GM19240 (cell line): ENCODE data around the gene ABHD10.
A peak's percentile ranks its signal among the peaks of the same experiment; 100 is the strongest.

Experiments
- DNase-seq: peaks from one replicate; pipeline ENCODE4 v3.0.0; 2011; ENCODE audit warnings: low spot score; ENCODE audit not compliant: insufficient read length

The ABHD10 gene

DNA sequence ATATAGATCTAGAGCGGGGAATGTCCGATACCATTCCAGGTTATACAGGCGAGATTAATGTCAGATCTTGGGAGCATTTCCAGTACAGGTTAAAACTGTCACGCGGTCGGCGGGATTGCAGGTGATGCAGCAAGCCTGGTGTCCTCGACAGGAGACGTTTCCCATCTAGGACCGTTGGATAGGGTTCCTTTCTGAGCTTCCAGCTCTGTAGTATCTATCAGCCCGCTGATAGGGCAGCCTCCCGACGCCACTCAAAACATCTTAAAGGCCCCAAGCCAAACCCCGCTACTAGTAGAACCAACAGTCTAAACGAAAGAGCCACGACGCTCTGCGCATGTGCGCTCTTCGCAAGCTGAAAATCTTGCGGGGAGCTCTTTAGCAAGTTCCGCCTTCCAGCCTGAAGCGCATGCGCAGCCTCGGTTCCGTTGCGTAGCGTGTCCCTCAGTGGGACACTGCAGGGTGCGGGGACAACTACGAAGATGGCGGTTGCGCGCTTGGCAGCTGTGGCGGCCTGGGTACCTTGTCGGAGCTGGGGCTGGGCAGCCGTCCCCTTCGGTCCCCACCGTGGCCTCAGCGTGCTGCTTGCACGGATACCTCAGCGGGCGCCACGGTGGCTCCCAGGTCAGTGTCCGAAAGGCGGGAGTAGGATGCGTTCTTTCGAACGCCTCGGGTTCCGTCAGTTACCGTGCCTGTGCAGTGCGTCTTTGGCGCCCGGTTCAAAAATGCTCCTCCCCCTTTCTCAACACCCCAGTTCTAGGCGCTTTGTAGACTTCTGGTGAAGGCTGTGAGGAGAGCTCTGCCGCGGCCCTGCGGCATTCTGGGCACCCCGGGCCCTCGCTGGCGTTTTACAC lies at the start of gene ABHD10:
TSS of gene ABHD10 (plus strand) at position 444 of the 851 bp plus-strand sequence. CDS start at position 480, 36 bp downstream.
- DNase-seq, result peak; percentile 73

DNA sequence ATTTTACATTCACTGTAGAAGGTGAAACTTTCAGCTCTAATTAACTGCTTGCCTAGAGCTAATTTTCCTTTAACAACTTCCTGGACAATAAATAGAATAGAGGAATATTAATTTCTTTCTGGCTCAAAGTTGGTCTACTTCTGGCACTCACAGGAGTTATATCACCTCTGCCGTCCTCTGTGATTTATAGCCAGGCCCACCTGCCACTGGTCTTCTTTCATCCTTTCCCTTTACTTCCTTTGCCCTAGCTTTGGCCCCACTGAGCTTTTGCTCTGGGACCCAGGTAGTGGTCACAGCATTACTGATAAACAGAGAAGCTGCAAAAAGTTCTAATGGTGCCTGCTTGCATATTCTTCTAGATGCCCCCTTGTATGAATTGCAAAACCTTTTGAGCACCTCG lies 49.3 kb upstream of the ABHD10 start:
- DNase-seq, result no peak

DNA sequence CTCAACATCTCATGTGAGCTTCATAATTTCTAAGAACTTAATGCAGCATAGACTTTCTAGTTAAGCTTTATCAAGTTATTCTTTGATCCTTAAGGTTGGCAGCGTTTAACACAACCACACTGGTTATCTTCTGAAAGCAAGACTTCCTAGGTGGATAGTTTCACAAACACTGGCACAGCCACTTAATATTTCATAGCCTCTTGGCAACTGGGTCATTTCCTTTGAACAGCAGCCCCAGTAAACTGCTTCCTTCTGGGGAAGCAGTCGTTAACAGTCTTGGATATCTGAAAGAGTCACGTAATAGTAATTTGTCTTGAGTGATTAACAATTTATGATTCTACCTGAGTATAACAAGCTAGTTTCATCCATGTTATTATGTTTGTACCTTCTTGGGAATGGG lies 45.9 kb upstream of the ABHD10 start:
- no peak for DNase-seq

DNA sequence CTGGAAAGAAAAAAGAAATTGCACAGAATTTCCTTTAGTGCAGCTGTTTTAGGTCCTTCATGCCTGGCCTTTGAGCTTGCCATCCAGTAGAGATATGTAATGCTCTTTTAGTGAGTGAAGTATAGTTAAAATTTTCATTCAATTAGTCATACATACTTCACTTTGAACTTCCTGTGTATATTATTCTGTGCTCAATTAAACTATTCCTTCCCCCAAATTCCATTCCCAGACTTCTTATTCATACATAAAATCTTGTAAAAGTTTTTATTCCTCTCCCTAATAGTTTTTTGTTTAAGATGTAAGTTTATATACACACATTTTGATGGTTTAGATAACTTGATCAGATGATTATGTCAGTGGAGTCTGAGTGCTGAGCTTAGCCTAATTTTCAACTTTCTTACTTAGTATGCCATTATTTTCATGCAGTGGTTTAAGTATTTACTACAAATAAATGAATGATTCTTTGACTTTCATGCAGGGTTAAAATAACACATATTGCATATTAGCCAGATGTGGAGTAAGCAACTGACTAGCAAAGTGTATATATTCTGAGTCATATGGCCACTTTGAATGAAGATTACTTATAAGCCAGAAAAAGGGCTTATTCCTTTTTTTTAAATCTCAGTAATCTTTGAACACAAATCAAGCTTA lies 42.5 kb upstream of the ABHD10 start:
- no peak for DNase-seq

DNA sequence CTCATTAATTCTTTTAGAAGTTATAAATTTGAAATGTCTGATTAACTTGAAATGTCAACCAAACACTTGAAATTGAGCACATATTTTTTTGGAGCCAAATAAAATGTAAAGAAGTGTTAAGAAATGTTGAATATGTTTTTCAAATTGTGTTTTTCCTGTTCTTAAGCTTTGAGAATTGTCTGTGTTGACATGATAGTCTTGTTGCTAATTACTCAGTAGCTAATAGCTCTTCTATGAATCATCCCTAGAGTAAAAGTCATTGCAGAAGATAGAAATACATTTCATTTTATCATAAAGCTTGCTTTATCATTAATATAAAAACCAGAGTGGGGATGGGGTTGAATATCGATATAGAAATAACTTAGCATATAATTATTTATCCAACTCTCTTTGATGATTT lies 41.9 kb upstream of the ABHD10 start:
- no peak for DNase-seq

DNA sequence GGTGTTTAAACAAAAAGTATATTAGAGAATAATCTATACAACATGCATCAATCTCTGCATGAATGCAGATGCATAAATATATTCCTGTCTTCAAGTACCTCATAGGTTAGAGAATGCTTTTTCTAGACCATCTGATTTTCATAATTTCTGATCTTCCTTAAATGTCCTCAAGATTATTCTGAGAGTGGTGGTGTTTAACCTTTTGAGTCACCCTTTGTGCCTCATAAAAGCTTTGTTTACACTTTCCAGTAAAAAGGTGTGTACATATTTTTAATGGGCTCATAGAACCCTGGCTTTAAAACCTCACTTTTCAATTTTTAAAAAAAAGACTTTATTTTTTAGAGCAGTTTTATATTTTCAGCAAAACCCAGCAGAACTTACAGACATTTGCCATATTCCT lies 41.0 kb upstream of the ABHD10 start:
- no peak for DNase-seq

DNA sequence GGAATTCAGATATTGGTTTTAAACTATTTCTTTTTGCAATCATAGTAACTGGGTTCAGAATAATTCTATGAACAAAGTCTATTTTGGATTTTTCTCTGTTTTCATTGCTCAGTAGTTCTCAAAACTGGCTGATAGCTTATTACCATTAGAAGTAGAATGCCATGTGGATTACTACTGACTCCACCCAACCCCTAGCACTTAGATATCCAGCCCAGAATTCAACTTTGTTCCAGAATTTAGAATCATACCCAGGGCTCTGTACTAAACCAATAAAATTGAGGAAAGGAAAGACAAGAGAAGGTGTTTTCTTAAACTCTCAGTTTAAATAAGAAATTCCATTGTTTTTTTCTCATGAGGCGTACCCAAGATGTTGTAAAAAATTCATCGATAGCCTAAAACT lies 39.0 kb upstream of the ABHD10 start:
- DNase-seq, result no peak

DNA sequence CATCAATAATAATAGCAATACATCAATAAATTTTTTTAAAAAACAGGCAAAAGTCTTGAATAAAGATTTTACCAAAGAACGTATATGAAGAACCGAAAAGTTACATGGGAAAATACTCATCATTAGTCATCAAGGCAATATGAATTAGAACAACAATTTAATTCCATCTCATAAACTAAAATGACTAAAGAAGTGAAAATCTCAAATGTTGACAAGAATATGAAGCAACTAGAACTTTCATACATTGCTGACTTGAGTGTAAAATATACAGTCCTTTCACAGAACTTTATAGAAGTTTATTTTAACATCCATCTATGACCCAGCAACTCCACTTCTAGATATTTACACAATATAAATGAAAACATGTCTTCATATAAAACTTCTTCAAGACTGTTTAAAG lies 35.3 kb upstream of the ABHD10 start:
- no peak for DNase-seq

DNA sequence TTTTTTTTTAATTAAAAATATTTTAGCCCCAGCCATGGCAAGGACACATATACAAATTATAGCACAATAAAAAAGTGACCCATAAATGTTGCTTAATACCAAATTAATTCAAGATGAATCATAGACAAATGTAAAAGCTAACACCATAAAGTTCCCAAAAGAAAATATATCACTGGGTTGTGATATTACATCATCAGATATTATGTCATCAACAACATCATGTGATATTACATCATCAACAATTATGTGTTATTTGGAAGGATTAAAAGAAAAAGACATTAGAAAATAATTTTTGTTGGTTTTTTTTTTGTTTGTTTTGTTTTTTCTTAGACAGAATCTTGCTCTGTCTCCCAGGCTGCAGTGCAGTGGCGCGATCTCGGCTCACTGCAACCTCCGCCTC lies 34.5 kb upstream of the ABHD10 start:
- DNase-seq, result no peak

DNA sequence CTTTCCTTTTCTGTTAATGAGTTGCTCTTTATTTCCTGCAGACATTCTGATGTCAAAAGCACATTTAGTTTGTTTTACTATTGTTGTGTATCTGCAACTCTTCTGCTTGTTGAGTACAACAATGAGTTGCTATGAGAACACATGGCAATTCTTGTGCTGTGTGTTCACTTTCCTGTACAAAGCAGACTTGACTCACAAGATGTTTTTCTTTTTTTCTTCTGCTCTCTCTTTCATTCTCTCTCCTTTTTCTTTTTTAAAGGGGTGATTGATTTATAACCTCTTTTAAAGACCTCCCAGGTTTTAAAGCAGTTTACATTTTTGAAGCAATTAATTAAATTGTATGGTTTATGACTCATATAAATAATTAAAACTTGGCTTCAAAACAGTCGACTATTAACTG lies 31.6 kb upstream of the ABHD10 start:
- DNase-seq, result no peak

DNA sequence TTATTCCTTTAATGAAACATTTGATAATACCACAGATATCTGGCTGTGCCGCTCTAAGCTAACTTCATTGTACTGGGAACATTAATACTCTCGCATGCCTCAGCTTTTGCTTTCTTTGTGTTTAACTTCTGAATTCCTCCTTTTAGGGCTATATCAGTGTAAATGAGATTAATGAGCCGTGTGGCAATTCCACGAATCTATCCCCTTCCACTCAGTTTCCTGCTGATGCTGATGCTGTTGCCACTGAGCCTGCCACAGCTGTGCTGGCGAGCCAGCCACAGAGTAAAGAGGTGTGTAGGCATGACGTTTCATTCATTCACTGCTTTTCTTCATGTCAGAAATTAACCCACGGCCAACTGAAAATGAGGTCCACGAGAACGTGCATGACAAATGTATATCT lies 30.0 kb upstream of the ABHD10 start:
- no peak for DNase-seq

DNA sequence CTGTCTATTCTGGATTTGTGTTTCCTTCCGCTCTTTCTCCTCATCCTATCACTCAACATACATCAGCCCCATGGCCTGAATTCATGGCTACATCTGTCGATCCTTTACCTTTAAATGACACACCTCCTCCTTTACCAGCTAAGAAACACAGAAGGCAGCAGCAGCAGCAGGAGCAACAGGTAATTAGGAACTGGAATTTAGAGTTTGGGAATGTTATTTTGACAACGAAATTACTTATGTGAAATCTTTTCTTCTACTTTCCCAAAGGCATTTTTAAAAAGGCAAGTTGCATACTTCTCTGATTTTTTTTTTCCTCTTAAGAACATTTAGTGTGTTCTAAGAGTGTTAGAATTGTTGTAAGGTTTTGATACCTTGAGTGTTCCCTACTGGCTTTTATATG lies 29.1 kb upstream of the ABHD10 start:
- no peak for DNase-seq

DNA sequence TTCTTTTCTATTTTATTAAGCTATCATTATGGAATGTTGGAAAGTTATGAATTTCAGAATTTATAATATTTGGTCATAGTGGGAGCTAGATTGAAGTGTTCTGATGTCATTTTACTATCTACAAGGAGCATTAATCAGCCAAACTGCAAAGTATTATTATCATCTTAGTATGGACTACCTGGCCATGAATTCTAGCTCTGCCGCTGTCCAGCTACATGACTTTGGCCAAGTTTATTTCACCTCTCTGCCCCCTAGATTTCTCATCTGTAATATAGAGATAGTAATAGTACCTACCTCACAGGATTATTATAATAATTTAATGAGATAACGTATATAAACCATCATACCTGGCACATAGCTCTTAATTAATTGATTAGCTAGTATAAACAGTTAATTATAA lies 27.8 kb upstream of the ABHD10 start:
- DNase-seq, result no peak

DNA sequence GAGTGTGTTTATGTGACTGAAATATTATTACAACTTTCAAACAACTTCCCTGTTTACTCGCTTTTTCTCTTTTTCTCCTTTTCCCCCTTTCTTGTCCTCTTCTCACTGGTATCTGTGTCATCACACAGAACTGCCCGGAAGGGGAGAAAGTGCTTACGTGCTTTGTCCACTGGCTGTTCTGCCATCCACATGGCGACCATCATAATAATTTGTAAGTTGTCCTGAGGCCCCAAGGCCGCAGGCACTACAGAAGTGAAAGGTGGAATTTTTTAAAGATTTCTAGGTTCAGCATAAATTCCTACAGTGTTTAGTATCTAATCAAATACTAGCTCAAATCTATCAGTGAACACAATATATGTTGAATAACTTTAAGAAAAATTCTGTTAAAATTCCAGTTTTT lies 26.7 kb upstream of the ABHD10 start:
- DNase-seq, result no peak

DNA sequence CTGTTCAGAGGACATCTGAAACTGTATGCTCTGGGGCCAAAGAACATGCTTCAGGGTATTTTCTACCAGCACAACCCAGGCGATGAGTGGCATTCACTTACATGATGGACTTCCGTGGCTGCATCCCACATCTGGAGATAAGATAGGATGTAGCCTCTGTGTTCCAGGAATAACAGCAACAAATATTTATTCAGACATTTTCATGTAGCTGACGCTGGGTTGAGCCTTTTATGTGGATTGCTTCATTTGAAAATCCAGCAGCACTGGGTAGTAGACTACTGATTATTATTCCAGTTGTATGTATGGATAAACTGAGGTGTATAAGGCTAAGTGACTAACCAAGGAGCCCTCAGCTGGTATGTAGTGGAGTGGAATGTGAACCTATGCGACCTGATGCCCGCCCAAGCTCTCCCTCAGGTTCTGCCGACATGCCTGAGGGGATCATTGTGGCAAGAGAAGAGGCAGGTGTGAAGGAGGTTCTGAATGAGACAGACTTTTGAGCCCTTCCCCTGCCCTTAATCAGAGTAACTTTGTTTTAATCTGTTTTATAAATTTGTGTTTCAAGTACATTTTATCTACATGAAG lies 25.9 kb upstream of the ABHD10 start:
- DNase-seq, result no peak

DNA sequence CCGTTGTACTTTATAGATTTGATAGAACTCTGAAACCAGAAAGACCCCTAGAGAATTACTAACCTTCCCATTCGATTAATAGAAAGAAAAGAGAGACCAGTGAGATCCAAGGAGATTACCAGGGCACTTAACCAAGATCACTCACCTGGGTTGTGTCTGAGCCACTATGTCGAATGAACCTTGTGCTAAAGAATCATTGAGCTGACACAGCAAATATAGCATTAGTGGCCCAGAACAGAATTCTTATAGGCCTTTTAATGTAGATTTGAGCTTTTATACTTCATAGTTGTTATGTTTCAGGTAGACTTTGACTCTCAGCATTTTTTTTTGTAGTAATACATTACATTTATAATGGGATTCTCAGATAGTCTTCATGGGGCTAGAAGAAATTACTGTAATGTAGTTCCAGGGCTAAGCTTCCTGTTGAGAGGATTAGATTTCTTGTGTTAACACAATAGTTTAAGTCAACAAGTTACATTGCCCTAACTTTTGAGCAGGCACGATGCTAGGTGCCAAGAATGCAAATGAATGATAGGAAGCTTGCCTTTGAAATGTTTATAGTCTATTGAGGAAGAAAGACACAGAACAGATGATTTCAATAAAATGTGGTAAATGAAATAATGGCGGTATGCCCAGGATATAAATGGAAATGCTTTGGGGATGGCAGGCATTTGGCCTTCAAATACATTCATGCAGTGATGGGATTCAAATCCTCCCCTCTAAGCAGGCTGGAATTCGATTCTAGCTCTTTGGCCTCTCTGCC lies 24.4 kb upstream of the ABHD10 start:
- no peak for DNase-seq

DNA sequence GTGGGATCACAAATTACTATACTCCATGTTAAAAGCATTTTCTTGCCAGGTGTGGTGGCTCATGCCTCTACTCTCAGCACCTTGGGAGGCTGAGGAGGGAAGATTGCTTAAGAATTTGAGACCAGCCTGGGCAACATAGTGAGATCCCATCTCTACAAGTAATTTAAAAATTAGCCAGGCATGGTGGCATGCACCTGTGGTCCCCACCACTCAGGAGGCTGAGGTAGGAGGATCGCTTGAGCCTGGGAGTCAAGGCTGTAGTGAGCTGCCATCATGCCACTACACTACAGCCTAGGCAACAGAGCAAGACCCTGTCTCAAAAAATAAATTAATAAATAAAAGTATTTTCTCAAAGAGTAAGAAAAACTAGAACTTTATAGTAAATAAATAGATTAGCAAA lies 22.9 kb upstream of the ABHD10 start:
- no peak for DNase-seq

DNA sequence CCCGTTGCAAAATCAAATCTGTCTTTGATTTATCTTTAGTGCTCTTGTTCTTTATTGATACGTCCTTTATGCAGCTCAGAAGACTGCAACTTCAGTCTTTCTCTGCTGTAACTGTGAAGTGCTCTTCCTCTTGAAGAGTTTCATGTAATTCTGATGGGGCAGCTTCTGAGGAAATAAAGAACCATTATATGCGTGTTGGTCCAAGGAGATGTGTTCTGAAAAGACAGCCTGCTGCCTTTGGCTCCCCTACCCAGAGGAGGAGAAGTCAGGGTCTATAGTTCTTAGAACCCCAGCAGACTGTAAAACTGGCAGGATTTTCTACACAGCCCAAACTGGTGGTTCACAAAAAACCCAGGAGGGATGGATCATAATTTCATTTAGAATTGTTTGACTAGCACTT lies 22.4 kb upstream of the ABHD10 start:
- no peak for DNase-seq

DNA sequence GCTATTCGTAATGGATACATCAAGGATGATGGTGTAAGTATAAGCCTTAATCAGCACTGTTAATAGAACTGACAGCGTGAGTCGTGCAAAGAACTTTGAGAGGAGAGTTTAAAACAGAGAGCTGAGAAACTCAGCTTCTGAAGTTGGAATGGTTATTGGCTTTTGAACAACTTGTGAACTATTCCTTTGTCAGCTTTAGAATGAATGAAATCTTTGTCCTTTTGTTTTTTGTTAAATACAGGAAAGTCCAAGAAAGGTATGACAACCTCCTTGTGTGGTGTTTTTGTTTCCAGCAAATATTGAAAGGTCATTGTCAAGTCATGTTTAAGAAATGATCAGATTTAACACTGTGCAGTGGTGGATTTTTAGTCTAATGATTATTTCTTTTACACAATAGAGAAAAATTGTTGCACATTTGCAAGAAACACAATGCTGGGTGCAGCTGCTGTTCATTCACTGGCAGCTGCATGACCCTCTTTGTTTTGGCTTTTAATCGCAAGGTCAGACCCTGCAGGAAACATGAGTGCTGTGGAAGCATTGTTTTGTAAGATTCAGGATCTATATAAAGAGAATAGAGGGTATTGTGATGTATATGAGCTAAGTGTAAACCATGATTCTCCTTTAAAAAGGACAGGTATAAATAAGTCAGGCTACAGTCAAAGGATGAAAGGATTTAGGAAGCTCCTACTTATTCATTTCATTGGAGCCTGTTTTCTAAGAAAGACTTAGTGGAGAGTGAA lies 21.7 kb upstream of the ABHD10 start:
- no peak for DNase-seq

DNA sequence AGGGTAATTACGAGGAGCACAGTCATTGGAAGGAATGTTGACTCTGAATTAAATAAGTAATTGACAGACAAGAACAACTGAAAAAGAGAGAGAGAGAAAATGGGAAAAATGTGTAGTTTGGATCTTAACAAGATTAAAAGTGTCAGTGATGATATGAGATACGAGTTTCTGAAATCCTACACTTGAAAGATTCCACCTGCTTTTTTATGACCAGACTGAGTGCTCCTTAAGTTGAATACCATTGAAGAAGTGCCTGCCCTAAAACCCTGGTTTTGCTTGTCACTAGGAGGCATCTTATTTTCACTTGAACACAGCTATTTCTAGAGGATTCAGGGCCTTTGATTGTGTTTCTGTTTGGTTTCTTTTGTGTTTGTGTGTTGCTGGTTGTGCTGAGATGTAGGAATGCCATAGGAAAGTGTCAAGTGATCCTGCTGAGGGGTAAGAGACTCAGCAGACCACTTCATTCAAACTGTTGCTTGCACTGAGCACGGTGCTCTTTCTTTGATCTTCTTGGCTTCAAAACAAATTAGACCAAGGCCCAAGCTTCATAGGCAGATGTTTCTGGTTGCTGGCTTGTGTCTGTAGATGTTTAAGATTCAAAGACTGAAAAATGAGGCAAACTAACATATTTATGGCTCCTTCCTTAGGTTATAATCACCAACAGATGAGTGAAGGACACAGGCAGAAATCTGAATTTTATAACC lies 17.2 kb upstream of the ABHD10 start:
- no peak for DNase-seq

DNA sequence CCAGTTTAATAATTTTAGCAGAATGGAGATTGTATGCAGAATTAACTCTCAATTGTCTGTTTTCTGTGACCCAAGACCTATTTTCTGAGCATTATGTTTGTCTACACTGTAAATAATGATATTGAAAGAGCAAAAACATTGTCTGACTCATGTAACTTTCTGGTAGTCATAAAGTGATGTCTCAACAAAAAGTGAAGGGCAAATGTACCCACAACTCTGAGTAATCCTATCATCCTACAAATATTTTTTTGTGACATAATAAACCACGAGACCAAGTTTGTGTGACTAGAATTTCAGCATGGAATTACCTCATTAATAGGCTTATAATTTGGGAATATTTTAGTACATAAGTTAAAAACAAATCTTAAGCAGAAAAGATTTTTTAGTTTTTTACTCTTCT lies 15.4 kb upstream of the ABHD10 start:
- no peak for DNase-seq
